ENCODE data around the gene PIH1D2. TPM values are rescaled to one million over a fixed set of nuclear protein-coding genes. Genes with fewer than 3 reads are reported as not detected.
A peak's percentile ranks its signal among the peaks of the same experiment; 100 is the strongest.

The PIH1D2 gene
- 1 to 10 TPM in 2 of 4 donors, under 1 TPM in 2; 0.29 to 5.5 (median 1.6) TPM for total RNA-seq

- Histone ChIP-seq H3K4me3 (peak within 1 kb of the TSS; percentile 63 to 81), H3K4me1 (peaks cover 0 to 9% of the 10 kb centered on the region in 2 donors), H3K36me3 (no peaks in the 10 kb centered on the region), H3K27ac (peak within 1 kb of the TSS; percentile 86 to 92), H3K27me3 (no peaks in the 10 kb centered on the region), H3K9me3 (no peaks in the 10 kb centered on the region)
- peak; percentile 73 to 79 for DNase-seq
- intact Hi-C loops (cut with DNase I; ENCODE audit: low total_unique reads): no loop called here
- TF ChIP-seq POLR2A (IDR thresholded peaks at IDR 0.05) (peak in 1 of 2 donors; percentile 17), CTCF (IDR thresholded peaks at IDR 0.05) (peak in 3 of 4 experiments; percentile 6 to 42 (median 6))
Observed at GRCh38 chr11:112073941-112074811, at the start of gene PIH1D2, which contains the start of gene NKAPD1. Gene PIH1D2 (minus strand): TSS chr11:112074017. CDS start chr11:112073174, 843 bp downstream. Gene NKAPD1 (plus strand): TSS chr11:112074299. CDS start chr11:112075575, 1,276 bp downstream.

GRCh38 chr11:112123129-112123528 is 49.3 kb upstream of the PIH1D2 start:
- H3K4me1 ChIP-seq: no peaks in the 10 kb centered on the region
- H3K4me3 ChIP-seq: no peak overlapping the region
- no peaks in the 10 kb centered on the region for H3K36me3 ChIP-seq
- no peaks in the 10 kb centered on the region for H3K9me3 ChIP-seq
- TF ChIP-seq POLR2A (IDR thresholded peaks at IDR 0.05) (no peak), CTCF (IDR thresholded peaks at IDR 0.05) (no peak)
- intact Hi-C loops (cut with DNase I; ENCODE audit: low total_unique reads): no loop called here
- no peaks in the 10 kb centered on the region for H3K27me3 ChIP-seq
- H3K27ac ChIP-seq: no peak overlapping the region
- no peak for DNase-seq

- intact Hi-C loops (cut with DNase I; ENCODE audit: low total_unique reads): no loop called here
- DNase-seq: no peak
- H3K4me1 ChIP-seq: no peaks in the 10 kb centered on the region
Observed at GRCh38 chr11:112121981-112122615, 48.3 kb upstream of the PIH1D2 start.

GRCh38 chr11:112118176-112118575 is 44.4 kb upstream of the PIH1D2 start:
- H3K27ac ChIP-seq: no peak overlapping the region
- no peaks in the 10 kb centered on the region for H3K36me3 ChIP-seq
- intact Hi-C loops (cut with DNase I; ENCODE audit: low total_unique reads): loop anchor here (10.0 kb wide), 1 partner anchor 167 kb away; no protein-coding TSS in a partner anchor
- H3K4me1 ChIP-seq: no peaks in the 10 kb centered on the region
- no peak for DNase-seq
- H3K9me3 ChIP-seq: no peaks in the 10 kb centered on the region
- no peaks in the 10 kb centered on the region for H3K27me3 ChIP-seq
- H3K4me3 ChIP-seq: no peak overlapping the region
- no peak for TF ChIP-seq CTCF (IDR thresholded peaks at IDR 0.05)
- TF ChIP-seq POLR2A (IDR thresholded peaks at IDR 0.05): no peak

More at GRCh38 chr11:112121981-112122615, 48.3 kb upstream of the PIH1D2 start:
- H3K36me3 ChIP-seq: no peaks in the 10 kb centered on the region
- no peak overlapping the region for H3K4me3 ChIP-seq
- no peak overlapping the region for H3K27ac ChIP-seq
- H3K9me3 ChIP-seq: no peaks in the 10 kb centered on the region
- no peak for TF ChIP-seq CTCF (IDR thresholded peaks at IDR 0.05)
- TF ChIP-seq POLR2A (IDR thresholded peaks at IDR 0.05): no peak
- no peaks in the 10 kb centered on the region for H3K27me3 ChIP-seq

Data from uterus (tissue), 4 donors.